Rectal smooth muscle tissue (tissue), 1 donor: ENCODE data around the gene RAB44.

Experiments used
- H3K27ac ChIP-seq: one replicate; pipeline ENCODE4 v1.7.0; 2013; ENCODE audit warnings: low read depth, low read length, inconsistent platforms
- H3K27me3 ChIP-seq: one replicate; pipeline ENCODE4 v1.7.0; 2013; ENCODE audit warnings: low read length; ENCODE audit not compliant: control insufficient read depth, insufficient read depth
- H3K36me3 ChIP-seq: one replicate; pipeline ENCODE4 v1.7.0; 2013; ENCODE audit warnings: low read length; ENCODE audit not compliant: control insufficient read depth, insufficient read depth
- H3K4me1 ChIP-seq: one replicate; pipeline ENCODE4 v1.7.0; 2013; ENCODE audit warnings: low read length; ENCODE audit not compliant: control insufficient read depth, insufficient read depth
- H3K4me3 ChIP-seq: one replicate; pipeline ENCODE4 v1.7.0; 2013; ENCODE audit warnings: low read length
- H3K9ac ChIP-seq: one replicate; pipeline ENCODE4 v1.7.0; 2013; ENCODE audit warnings: low read length

Gene RAB44

GRCh38 chr6:36737043-36737785 lies 39.6 kb downstream of the RAB44 start:
- H3K4me1 ChIP-seq: peaks cover 9% of the 10 kb centered on the region
- H3K4me3 ChIP-seq: no peak overlapping the region
- no peaks in the 10 kb centered on the region for H3K27me3 ChIP-seq
- no peak overlapping the region for H3K9ac ChIP-seq
- H3K27ac ChIP-seq: no peak overlapping the region
- no peaks in the 10 kb centered on the region for H3K36me3 ChIP-seq

GRCh38 chr6:36738108-36738507 lies 40.5 kb downstream of the RAB44 start:
- Histone ChIP-seq H3K36me3 (no peaks in the 10 kb centered on the region), H3K27me3 (no peaks in the 10 kb centered on the region), H3K4me1 (peaks cover 9% of the 10 kb centered on the region), H3K9ac (no peak overlapping the region), H3K27ac (no peak overlapping the region), H3K4me3 (no peak overlapping the region)

GRCh38 chr6:36739947-36740817 lies 42.6 kb downstream of the RAB44 start:
- H3K27ac ChIP-seq: no peak overlapping the region
- H3K4me3 ChIP-seq: no peak overlapping the region
- no peaks in the 10 kb centered on the region for H3K27me3 ChIP-seq
- H3K4me1 ChIP-seq: peaks cover 7% of the 10 kb centered on the region
- H3K36me3 ChIP-seq: no peaks in the 10 kb centered on the region
- no peak overlapping the region for H3K9ac ChIP-seq

- no peak overlapping the region for H3K9ac ChIP-seq
- peaks cover 3% of the 10 kb centered on the region for H3K4me1 ChIP-seq
- H3K36me3 ChIP-seq: no peaks in the 10 kb centered on the region
- no peak overlapping the region for H3K4me3 ChIP-seq
- no peak overlapping the region for H3K27ac ChIP-seq
- no peaks in the 10 kb centered on the region for H3K27me3 ChIP-seq
Measured at GRCh38 chr6:36740818-36741179, 43.2 kb downstream of the RAB44 start.

- H3K27ac ChIP-seq: no peak overlapping the region
- H3K9ac ChIP-seq: no peak overlapping the region
- no peak overlapping the region for H3K4me3 ChIP-seq
- no peaks in the 10 kb centered on the region for H3K36me3 ChIP-seq
- no peaks in the 10 kb centered on the region for H3K4me1 ChIP-seq
- H3K27me3 ChIP-seq: no peaks in the 10 kb centered on the region
Measured at GRCh38 chr6:36742146-36742545, 44.5 kb downstream of the RAB44 start.

- Histone ChIP-seq H3K4me1 (no peaks in the 10 kb centered on the region), H3K27ac (no peak overlapping the region), H3K4me3 (peak overlapping the region; percentile 47), H3K9ac (no peak overlapping the region), H3K36me3 (no peaks in the 10 kb centered on the region), H3K27me3 (no peaks in the 10 kb centered on the region)
Measured at GRCh38 chr6:36743032-36743431, 45.4 kb downstream of the RAB44 start.

GRCh38 chr6:36743538-36744303 lies 46.1 kb downstream of the RAB44 start:
- Histone ChIP-seq H3K4me3 (peak overlapping the region; percentile 47), H3K9ac (peak overlapping the region; percentile 45), H3K27me3 (no peaks in the 10 kb centered on the region), H3K4me1 (no peaks in the 10 kb centered on the region), H3K27ac (no peak overlapping the region), H3K36me3 (no peaks in the 10 kb centered on the region)

- Histone ChIP-seq H3K27ac (no peak overlapping the region), H3K36me3 (no peaks in the 10 kb centered on the region), H3K4me3 (no peak overlapping the region), H3K4me1 (no peaks in the 10 kb centered on the region), H3K9ac (no peak overlapping the region), H3K27me3 (no peaks in the 10 kb centered on the region)
Measured at GRCh38 chr6:36744304-36744673, 46.7 kb downstream of the RAB44 start.

- H3K27me3 ChIP-seq: no peaks in the 10 kb centered on the region
- no peak overlapping the region for H3K27ac ChIP-seq
- no peaks in the 10 kb centered on the region for H3K36me3 ChIP-seq
- no peaks in the 10 kb centered on the region for H3K4me1 ChIP-seq
- no peak overlapping the region for H3K9ac ChIP-seq
- no peak overlapping the region for H3K4me3 ChIP-seq
Measured at GRCh38 chr6:36745283-36745682, 47.7 kb downstream of the RAB44 start.

- Histone ChIP-seq H3K27me3 (no peaks in the 10 kb centered on the region), H3K4me3 (no peak overlapping the region), H3K27ac (no peak overlapping the region), H3K4me1 (no peaks in the 10 kb centered on the region), H3K36me3 (no peaks in the 10 kb centered on the region), H3K9ac (no peak overlapping the region)
Measured at GRCh38 chr6:36745836-36746235, 48.2 kb downstream of the RAB44 start.

GRCh38 chr6:36746251-36746650 lies 48.6 kb downstream of the RAB44 start:
- H3K27ac ChIP-seq: no peak overlapping the region
- no peaks in the 10 kb centered on the region for H3K4me1 ChIP-seq
- no peak overlapping the region for H3K4me3 ChIP-seq
- no peaks in the 10 kb centered on the region for H3K27me3 ChIP-seq
- no peak overlapping the region for H3K9ac ChIP-seq
- H3K36me3 ChIP-seq: no peaks in the 10 kb centered on the region

- Histone ChIP-seq H3K4me3 (no peak overlapping the region), H3K27me3 (no peaks in the 10 kb centered on the region), H3K36me3 (no peaks in the 10 kb centered on the region), H3K9ac (no peak overlapping the region), H3K27ac (no peak overlapping the region), H3K4me1 (no peaks in the 10 kb centered on the region)
Measured at GRCh38 chr6:36749829-36750489, 52.3 kb downstream of the RAB44 start.
